ENCODE data around the gene ABCC8.

DNA sequence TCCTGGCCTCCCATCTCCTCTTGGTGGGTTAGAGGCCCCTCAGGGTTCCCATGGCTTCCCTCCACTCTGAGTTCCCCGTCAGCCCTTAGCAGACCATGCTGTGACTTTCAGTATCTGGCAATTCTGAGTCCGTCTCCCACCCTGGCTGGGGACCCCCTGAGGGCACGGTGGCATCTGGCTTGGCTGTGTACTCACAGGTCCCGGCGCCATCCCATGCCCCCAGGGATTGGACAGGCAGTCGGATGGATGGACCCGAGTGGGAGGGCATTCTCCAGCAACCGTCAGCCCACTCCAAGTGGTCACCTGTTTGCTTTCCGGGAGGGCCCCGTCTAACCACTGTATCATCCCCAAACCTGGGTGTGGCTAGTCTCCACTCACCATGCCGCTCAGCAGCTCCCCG, 24.0 kb upstream of the ABCC8 start:
- TF ChIP-seq, protein P1, sequence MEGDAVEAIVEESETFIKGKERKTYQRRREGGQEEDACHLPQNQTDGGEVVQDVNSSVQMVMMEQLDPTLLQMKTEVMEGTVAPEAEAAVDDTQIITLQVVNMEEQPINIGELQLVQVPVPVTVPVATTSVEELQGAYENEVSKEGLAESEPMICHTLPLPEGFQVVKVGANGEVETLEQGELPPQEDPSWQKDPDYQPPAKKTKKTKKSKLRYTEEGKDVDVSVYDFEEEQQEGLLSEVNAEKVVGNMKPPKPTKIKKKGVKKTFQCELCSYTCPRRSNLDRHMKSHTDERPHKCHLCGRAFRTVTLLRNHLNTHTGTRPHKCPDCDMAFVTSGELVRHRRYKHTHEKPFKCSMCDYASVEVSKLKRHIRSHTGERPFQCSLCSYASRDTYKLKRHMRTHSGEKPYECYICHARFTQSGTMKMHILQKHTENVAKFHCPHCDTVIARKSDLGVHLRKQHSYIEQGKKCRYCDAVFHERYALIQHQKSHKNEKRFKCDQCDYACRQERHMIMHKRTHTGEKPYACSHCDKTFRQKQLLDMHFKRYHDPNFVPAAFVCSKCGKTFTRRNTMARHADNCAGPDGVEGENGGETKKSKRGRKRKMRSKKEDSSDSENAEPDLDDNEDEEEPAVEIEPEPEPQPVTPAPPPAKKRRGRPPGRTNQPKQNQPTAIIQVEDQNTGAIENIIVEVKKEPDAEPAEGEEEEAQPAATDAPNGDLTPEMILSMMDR (IDR thresholded peaks at IDR 0.05): no peak
- TF ChIP-seq POLR2A (IDR thresholded peaks at IDR 0.05) (no peak), POLR2AphosphoS5 (IDR thresholded peaks at IDR 0.05) (no peak), EP300 (IDR thresholded peaks at IDR 0.05) (no peak)
